Liver (tissue), 9 donors: ENCODE data around the gene LRATD1. TPM values are rescaled to one million over a fixed set of nuclear protein-coding genes. Genes with fewer than 3 reads are reported as not detected.

Experiments used
- DNase-seq: peaks from one replicate; pipeline ENCODE4 v3.0.0-alpha.2; 2017; ENCODE audit warnings: low spot score
- H3K27ac ChIP-seq, 2 donors: one replicate each; pipeline ENCODE4 v1.7.0; 2013; ENCODE audit warnings: inconsistent platforms in 2 of 2, low read length in 2 of 2, control low read depth in 1 of 2, low read depth in 1 of 2, mild to moderate bottlenecking in 1 of 2
- H3K27me3 ChIP-seq, 4 donors: one replicate each; pipeline versions ENCODE4 v1.6.1 to v1.7.0; 2013; ENCODE audit warnings: low read length in 3 of 4, inconsistent platforms in 1 of 4, mild to moderate bottlenecking in 1 of 4, moderate library complexity in 1 of 4; ENCODE audit not compliant: control insufficient read depth in 4 of 4, insufficient read depth in 4 of 4
- H3K36me3 ChIP-seq, 4 donors: one replicate each; pipeline versions ENCODE4 v1.6.1 to v1.7.0; 2013; ENCODE audit warnings: low read length in 3 of 4, mild to moderate bottlenecking in 3 of 4, low read depth in 1 of 4, moderate library complexity in 1 of 4; ENCODE audit not compliant: control insufficient read depth in 4 of 4, insufficient read depth in 3 of 4
- H3K4me1 ChIP-seq, 4 donors: one replicate each; pipeline versions ENCODE4 v1.6.1 to v1.7.0; 2013; ENCODE audit warnings: low read length in 3 of 4, mild to moderate bottlenecking in 3 of 4, moderate library complexity in 1 of 4; ENCODE audit not compliant: control insufficient read depth in 4 of 4, insufficient read depth in 4 of 4
- H3K4me3 ChIP-seq, 3 donors: one replicate each; pipeline versions ENCODE4 v1.6.1 to v1.7.0; 2013; ENCODE audit warnings: low read length in 3 of 3, control low read depth in 1 of 3, low read depth in 1 of 3, mild to moderate bottlenecking in 1 of 3
- H3K9ac ChIP-seq, 2 donors: one replicate each; pipeline ENCODE4 v1.7.0; 2013; ENCODE audit warnings: low read length in 2 of 2, mild to moderate bottlenecking in 2 of 2, moderate library complexity in 2 of 2, control low read depth in 1 of 2, low read depth in 1 of 2
- H3K9me3 ChIP-seq, 4 donors: one replicate each; pipeline versions ENCODE4 v1.6.1 to v1.7.0; 2013; ENCODE audit warnings: low read length in 3 of 4; ENCODE audit not compliant: control insufficient read depth in 4 of 4
- CTCF ChIP-seq: fragments of 150-350 bp; IDR thresholded peaks from 2 replicates; pipeline ENCODE4 v1.5.1; 2017; ENCODE audit warnings: improper control_type of control experiment, low read depth, low read length; ENCODE audit not compliant: missing input control
- EGR1 ChIP-seq, 2 donors: IDR thresholded peaks; 2 replicates each; pipeline ENCODE4 v1.6.1; 2016 to 2018; ENCODE audit warnings: antibody characterized with exemption in 2 of 2, low read depth in 2 of 2
- FOXA1 ChIP-seq: IDR thresholded peaks from 2 replicates; pipeline ENCODE4 v1.6.1; 2016; ENCODE audit warnings: antibody characterized with exemption
- FOXA2 ChIP-seq: IDR thresholded peaks from 2 replicates; pipeline ENCODE4 v1.6.1; 2016; ENCODE audit warnings: antibody characterized with exemption
- HNF4A ChIP-seq, 2 donors: conservative IDR thresholded peaks; 2 replicates each; pipeline ENCODE4 v1.6.1; 2016; ENCODE audit warnings: antibody characterized with exemption in 2 of 2, mild to moderate bottlenecking in 2 of 2
- HNF4G ChIP-seq: IDR thresholded peaks from 2 replicates; pipeline ENCODE4 v1.6.1; 2016; ENCODE audit warnings: antibody characterized with exemption
- JUND ChIP-seq, 2 donors: IDR thresholded peaks; 2 replicates each; pipeline ENCODE4 v1.6.1; 2016; ENCODE audit warnings: antibody characterized with exemption in 2 of 2
- NR2F2 ChIP-seq: IDR thresholded peaks from 2 replicates; pipeline ENCODE4 v1.6.1; 2016; ENCODE audit warnings: antibody characterized with exemption
- RAD21 ChIP-seq, 2 donors: IDR thresholded peaks; 2 replicates each; pipeline ENCODE4 v1.6.1; 2016; ENCODE audit warnings: antibody characterized with exemption in 2 of 2, mild to moderate bottlenecking in 2 of 2
- RXRA ChIP-seq, 2 donors: IDR thresholded peaks; 2 replicates each; pipeline ENCODE4 v1.6.1; 2017 to 2018; ENCODE audit warnings: antibody characterized with exemption in 2 of 2, mild to moderate bottlenecking in 1 of 2
- SP1 ChIP-seq: IDR thresholded peaks from 2 replicates; pipeline ENCODE4 v1.6.1; 2018; ENCODE audit warnings: antibody characterized with exemption, mild to moderate bottlenecking
- TAF1 ChIP-seq: conservative IDR thresholded peaks from 2 replicates; pipeline ENCODE4 v1.6.1; 2016; ENCODE audit warnings: antibody characterized with exemption, mild to moderate bottlenecking
- YY1 ChIP-seq: IDR thresholded peaks from 2 replicates; pipeline ENCODE4 v1.6.1; 2016; ENCODE audit warnings: antibody characterized with exemption, mild to moderate bottlenecking
- polyA plus RNA-seq, 2 donors: library from polyadenylated mRNA; stranded (reverse) in 1 of 2; unstranded in 1 of 2; fragments of 200-250 nt in 1 of 2; fragments of >200 nt in 1 of 2; fragmentation: Nextera tagmentation in 1 of 2; extraction: Ambion mirVana in 1 of 2; gene quantifications; one replicate each; pipeline versions ENCODE4 v1.2.1 to v1.2.3, GENCODE V29; 2013 to 2015
- total RNA-seq, 2 donors: library from RNA; depleted of rRNA; stranded (reverse); fragments of >200 nt; gene quantifications; one replicate each; pipeline ENCODE4 v1.2.3, GENCODE V29; 2014
- TF ChIP-seq, protein P1 (sequence below): IDR thresholded peaks from 2 replicates; pipeline ENCODE4 v1.6.1; 2016; ENCODE audit warnings: antibody characterized with exemption
- TF ChIP-seq, protein P2 (sequence below): IDR thresholded peaks from 2 replicates; pipeline ENCODE4 v1.6.1; 2016; ENCODE audit warnings: antibody characterized with exemption
- TF ChIP-seq, protein P3 (sequence below): IDR thresholded peaks from 2 replicates; pipeline ENCODE4 v1.6.1; 2016; ENCODE audit warnings: antibody characterized with exemption
- TF ChIP-seq, protein P4 (sequence below): IDR thresholded peaks from 2 replicates; pipeline ENCODE4 v1.6.1; 2016; ENCODE audit warnings: antibody characterized with exemption, mild to moderate bottlenecking
- donor health status: healthy.
- donor health status: healthy.
- donor health status: healthy.
- donor health status: healthy.
- donor health status: healthy.

LRATD1 gene
- total and polyA plus RNA-seq, 4 donors = 0.08 to 3.4 (median 1.8) TPM

DNA sequence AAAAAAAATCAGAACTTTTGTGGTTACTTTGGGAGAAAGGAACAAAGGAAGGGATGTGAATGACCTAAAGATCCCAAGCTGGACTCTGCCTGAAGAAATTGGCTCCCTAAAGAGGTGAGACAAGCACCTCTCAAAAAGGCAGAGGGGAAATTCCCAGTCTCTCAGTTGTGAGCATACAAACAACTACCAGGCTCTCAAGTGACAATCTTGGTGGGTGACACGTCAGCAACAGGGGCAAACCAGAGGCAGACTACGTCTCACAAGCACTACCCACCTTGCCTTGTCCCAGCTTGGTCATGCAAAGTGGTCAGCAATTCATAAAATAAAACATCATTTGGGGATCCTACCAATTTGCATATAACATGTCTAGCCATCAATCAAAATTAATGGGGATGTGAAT, 24.3 kb upstream of the LRATD1 start (continued):
- TF ChIP-seq, protein P1, sequence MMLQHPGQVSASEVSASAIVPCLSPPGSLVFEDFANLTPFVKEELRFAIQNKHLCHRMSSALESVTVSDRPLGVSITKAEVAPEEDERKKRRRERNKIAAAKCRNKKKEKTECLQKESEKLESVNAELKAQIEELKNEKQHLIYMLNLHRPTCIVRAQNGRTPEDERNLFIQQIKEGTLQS = no peak
- TF ChIP-seq FOXA1 = no peak
- TF ChIP-seq RXRA (IDR thresholded peaks at IDR 0.05) = no peak

DNA sequence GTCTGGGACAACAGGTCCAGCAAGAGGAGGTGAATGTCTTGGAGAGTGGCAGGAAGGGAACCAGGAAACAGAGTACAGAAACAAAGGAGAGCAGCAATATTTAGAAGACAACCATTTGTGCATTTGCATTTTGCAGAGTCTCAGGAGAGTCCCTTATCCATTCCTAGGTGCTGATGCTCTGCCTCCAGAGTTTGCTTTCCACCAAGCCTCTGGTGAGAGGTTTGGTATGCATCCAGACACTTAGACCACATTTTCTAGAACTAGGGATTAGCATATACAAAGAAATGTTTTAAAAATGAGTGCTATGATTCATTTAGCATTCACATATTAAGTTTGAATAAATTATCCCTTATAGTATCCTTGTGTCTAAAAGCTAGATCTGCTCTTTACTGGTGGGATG, 18.5 kb upstream of the LRATD1 start:
- Histone ChIP-seq H3K4me3 (no peak overlapping the region), H3K4me1 (no peaks in the 10 kb centered on the region)
- TF ChIP-seq EGR1 (IDR thresholded peaks at IDR 0.05; ENCODE audit: low read depth in 2 of 2) (no peak), YY1 (no peak), RXRA (IDR thresholded peaks at IDR 0.05) (no peak), FOXA2 (no peak), NR2F2 (no peak), SP1 (no peak), HNF4G (no peak), JUND (IDR thresholded peaks at IDR 0.05) (no peak), CTCF (no peak), TAF1 (no peak), RAD21 (IDR thresholded peaks at IDR 0.05) (no peak), HNF4A (conservative IDR thresholded peaks at IDR 0.05) (no peak)
- TF ChIP-seq, protein P2, sequence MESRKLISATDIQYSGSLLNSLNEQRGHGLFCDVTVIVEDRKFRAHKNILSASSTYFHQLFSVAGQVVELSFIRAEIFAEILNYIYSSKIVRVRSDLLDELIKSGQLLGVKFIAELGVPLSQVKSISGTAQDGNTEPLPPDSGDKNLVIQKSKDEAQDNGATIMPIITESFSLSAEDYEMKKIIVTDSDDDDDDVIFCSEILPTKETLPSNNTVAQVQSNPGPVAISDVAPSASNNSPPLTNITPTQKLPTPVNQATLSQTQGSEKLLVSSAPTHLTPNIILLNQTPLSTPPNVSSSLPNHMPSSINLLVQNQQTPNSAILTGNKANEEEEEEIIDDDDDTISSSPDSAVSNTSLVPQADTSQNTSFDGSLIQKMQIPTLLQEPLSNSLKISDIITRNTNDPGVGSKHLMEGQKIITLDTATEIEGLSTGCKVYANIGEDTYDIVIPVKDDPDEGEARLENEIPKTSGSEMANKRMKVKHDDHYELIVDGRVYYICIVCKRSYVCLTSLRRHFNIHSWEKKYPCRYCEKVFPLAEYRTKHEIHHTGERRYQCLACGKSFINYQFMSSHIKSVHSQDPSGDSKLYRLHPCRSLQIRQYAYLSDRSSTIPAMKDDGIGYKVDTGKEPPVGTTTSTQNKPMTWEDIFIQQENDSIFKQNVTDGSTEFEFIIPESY = no peak
- TF ChIP-seq, protein P3, sequence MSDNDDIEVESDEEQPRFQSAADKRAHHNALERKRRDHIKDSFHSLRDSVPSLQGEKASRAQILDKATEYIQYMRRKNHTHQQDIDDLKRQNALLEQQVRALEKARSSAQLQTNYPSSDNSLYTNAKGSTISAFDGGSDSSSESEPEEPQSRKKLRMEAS = no peak
- TF ChIP-seq, protein P4, sequence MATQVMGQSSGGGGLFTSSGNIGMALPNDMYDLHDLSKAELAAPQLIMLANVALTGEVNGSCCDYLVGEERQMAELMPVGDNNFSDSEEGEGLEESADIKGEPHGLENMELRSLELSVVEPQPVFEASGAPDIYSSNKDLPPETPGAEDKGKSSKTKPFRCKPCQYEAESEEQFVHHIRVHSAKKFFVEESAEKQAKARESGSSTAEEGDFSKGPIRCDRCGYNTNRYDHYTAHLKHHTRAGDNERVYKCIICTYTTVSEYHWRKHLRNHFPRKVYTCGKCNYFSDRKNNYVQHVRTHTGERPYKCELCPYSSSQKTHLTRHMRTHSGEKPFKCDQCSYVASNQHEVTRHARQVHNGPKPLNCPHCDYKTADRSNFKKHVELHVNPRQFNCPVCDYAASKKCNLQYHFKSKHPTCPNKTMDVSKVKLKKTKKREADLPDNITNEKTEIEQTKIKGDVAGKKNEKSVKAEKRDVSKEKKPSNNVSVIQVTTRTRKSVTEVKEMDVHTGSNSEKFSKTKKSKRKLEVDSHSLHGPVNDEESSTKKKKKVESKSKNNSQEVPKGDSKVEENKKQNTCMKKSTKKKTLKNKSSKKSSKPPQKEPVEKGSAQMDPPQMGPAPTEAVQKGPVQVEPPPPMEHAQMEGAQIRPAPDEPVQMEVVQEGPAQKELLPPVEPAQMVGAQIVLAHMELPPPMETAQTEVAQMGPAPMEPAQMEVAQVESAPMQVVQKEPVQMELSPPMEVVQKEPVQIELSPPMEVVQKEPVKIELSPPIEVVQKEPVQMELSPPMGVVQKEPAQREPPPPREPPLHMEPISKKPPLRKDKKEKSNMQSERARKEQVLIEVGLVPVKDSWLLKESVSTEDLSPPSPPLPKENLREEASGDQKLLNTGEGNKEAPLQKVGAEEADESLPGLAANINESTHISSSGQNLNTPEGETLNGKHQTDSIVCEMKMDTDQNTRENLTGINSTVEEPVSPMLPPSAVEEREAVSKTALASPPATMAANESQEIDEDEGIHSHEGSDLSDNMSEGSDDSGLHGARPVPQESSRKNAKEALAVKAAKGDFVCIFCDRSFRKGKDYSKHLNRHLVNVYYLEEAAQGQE = no peak

More for the DNA sequence above, 18.5 kb upstream of the LRATD1 start:
- Histone ChIP-seq H3K9me3 (no peaks in the 10 kb centered on the region), H3K9ac (no peak overlapping the region), H3K27me3 (no peaks in the 10 kb centered on the region), H3K36me3 (no peaks in the 10 kb centered on the region), H3K27ac (no peak overlapping the region)
- DNase-seq = no peak
